Adrenal gland (tissue), 5 donors: ENCODE data around the gene ALDH7A1.

Experiments
- CTCF ChIP-seq, 6 experiments: fragments of 450-650 bp in 4 of 6; fragments of 200-600 bp in 2 of 6; sonication (generic) in 1 of 6; IDR thresholded peaks; 1 replicate in 5 of 6; 2 replicates in 1 of 6; pipeline versions ENCODE4 v1.5.1 to v1.8.0; 2016 to 2021; ENCODE audit warnings: antibody characterized with exemption in 6 of 6, mild to moderate bottlenecking in 2 of 6, moderate library complexity in 1 of 6
- POLR2A ChIP-seq, 2 donors: fragments of 450-650 bp; IDR thresholded peaks; one replicate each; pipeline ENCODE4 v1.6.1; 2017; ENCODE audit warnings: antibody characterized with exemption in 2 of 2, mild to moderate bottlenecking in 2 of 2, moderate library complexity in 1 of 2
- donor health status: DM: no; HTN: no; CAD: no.

GRCh38 chr5:126494393-126494792 is 100.6 kb downstream of the ALDH7A1 start:
- TF ChIP-seq CTCF (IDR thresholded peaks at IDR 0.05) (no peak), POLR2A (IDR thresholded peaks at IDR 0.05) (no peak)
